ENCODE data around the gene OR13J1. TPM values are rescaled to one million over a fixed set of nuclear protein-coding genes. Genes with fewer than 3 reads are reported as not detected.

OR13J1 gene
- total and polyA plus RNA-seq, 4 donors, result not detected

DNA sequence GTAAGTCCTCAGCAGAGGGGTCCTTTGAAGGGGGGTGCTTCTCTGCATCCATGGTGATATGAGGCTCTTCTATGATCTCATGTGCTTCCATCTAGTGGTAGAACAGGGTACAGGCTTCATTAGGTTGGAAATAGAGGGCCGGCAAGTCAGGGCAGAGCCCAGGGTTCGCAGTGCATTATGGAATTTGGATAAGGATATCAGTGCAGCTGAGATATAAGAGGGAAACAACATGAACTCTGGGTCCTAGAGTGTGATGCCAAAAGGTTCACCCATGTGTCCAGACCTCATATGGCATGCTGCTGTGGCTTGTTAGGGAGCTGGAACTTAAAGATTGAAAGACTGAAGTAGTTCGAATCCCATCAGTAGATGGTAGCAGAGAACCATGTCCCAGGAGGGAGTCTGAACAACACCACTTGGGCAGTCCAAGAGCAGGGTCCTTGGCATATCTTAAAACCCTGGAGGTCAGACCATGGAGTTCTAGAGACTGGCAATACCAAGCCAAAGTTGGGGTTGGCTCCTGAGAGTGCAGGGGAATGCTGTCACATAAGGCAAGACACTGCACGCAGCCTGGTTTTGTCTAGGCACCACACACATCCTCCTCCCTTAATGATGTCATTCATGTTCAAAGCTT, 44.0 kb downstream of the OR13J1 start:
- Histone ChIP-seq H3K9ac (ENCODE audit: insufficient read depth in 1 of 2, low read length in 2 of 2) (no peak overlapping the region), H3K27ac (ENCODE audit: low read depth in 1 of 2, low read length in 1 of 2) (no peak overlapping the region), H3K4me1 (ENCODE audit: control insufficient read depth in 5 of 5, insufficient read depth in 5 of 5, low read length in 5 of 5) (peaks cover 0 to 23% (median 10%) of the 10 kb centered on the region in 5 donors), H3K4me3 (no peak overlapping the region), H3K36me3 (ENCODE audit: control insufficient read depth in 4 of 4, insufficient read depth in 4 of 4, low read length in 4 of 4) (no peaks in the 10 kb centered on the region), H3K9me3 (ENCODE audit: control insufficient read depth in 4 of 4, insufficient read depth in 3 of 4, low read length in 3 of 4) (no peaks in the 10 kb centered on the region), H3K27me3 (ENCODE audit: control insufficient read depth in 3 of 3, insufficient read depth in 3 of 3, low read length in 2 of 3) (no peaks in the 10 kb centered on the region)
- ATAC-seq (ENCODE audit: insufficient read depth, low FRiP score), result peak; percentile 55
- TF ChIP-seq, protein P1, sequence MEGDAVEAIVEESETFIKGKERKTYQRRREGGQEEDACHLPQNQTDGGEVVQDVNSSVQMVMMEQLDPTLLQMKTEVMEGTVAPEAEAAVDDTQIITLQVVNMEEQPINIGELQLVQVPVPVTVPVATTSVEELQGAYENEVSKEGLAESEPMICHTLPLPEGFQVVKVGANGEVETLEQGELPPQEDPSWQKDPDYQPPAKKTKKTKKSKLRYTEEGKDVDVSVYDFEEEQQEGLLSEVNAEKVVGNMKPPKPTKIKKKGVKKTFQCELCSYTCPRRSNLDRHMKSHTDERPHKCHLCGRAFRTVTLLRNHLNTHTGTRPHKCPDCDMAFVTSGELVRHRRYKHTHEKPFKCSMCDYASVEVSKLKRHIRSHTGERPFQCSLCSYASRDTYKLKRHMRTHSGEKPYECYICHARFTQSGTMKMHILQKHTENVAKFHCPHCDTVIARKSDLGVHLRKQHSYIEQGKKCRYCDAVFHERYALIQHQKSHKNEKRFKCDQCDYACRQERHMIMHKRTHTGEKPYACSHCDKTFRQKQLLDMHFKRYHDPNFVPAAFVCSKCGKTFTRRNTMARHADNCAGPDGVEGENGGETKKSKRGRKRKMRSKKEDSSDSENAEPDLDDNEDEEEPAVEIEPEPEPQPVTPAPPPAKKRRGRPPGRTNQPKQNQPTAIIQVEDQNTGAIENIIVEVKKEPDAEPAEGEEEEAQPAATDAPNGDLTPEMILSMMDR (IDR thresholded peaks at IDR 0.05; ENCODE audit: control extremely low read depth, extremely low read depth), result peak; percentile 60
- WGBS, 2 donors, result 30% methylated on average over 4 of the region's 4 CpGs
- DNase-seq, result peak; percentile 40 to 79 (median 77)

DNA sequence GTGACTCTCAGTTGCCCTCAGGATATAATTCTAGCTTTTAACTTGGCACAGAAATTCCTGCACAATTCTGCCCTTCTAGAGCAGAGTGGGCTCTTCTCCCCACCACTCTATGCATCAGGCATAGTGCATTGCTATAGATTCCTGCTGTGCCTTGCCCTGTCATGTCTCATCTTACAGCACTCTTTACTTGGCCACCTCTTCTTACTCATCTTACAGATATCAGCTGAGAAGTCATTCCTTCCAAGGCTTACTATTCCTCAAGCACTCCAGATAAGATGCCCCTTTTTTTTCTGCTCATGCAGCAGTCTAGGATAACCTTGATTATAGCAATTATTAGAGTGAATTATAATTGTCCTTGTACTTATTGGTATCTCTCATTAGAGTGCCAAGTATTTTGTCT, 47.3 kb downstream of the OR13J1 start:
- H3K27me3 ChIP-seq (ENCODE audit: control insufficient read depth in 3 of 3, insufficient read depth in 3 of 3, low read length in 2 of 3), result no peaks in the 10 kb centered on the region
- H3K4me1 ChIP-seq (ENCODE audit: control insufficient read depth in 5 of 5, insufficient read depth in 5 of 5, low read length in 5 of 5), result peaks cover 0 to 2% (median 0%) of the 10 kb centered on the region in 5 donors
- H3K9ac ChIP-seq (ENCODE audit: insufficient read depth in 1 of 2, low read length in 2 of 2), result no peak overlapping the region
- H3K27ac ChIP-seq (ENCODE audit: low read depth in 1 of 2, low read length in 1 of 2), result no peak overlapping the region
- ATAC-seq (ENCODE audit: insufficient read depth, low FRiP score) (no peak), DNase-seq (no peak)
- H3K9me3 ChIP-seq (ENCODE audit: control insufficient read depth in 4 of 4, insufficient read depth in 3 of 4, low read length in 3 of 4), result no peaks in the 10 kb centered on the region
- H3K36me3 ChIP-seq (ENCODE audit: control insufficient read depth in 4 of 4, insufficient read depth in 4 of 4, low read length in 4 of 4), result no peaks in the 10 kb centered on the region
- TF ChIP-seq, protein P1 (IDR thresholded peaks at IDR 0.05; ENCODE audit: control extremely low read depth, extremely low read depth), result no peak
- H3K4me3 ChIP-seq, result no peak overlapping the region

DNA sequence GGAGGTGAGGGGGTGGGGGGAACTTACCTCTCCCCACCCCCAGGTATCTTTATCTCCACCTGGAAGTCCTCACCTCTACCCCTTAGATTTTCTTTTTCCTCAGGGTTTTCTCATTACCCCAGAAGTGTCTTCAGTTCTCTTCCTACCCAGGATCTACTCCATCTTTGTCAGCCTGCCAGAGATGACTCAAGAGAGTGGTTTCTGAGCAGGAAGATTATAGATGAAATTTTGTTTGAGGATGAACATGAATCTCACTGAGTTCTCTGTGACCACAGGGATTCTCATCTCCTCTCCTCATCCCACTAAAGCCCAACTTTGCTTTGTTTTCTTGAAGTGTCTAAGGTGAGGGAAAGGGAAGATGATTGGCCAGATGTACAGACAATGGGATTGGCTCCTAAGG, 50.1 kb downstream of the OR13J1 start:
- H3K9ac ChIP-seq (ENCODE audit: insufficient read depth in 1 of 2, low read length in 2 of 2), result no peak overlapping the region
- ATAC-seq (ENCODE audit: insufficient read depth, low FRiP score) (no peak), DNase-seq (no peak)
- no peaks in the 10 kb centered on the region for H3K4me1 ChIP-seq (ENCODE audit: control insufficient read depth in 5 of 5, insufficient read depth in 5 of 5, low read length in 5 of 5)
- TF ChIP-seq, protein P1 (IDR thresholded peaks at IDR 0.05; ENCODE audit: control extremely low read depth, extremely low read depth), result no peak
- no peaks in the 10 kb centered on the region for H3K36me3 ChIP-seq (ENCODE audit: control insufficient read depth in 4 of 4, insufficient read depth in 4 of 4, low read length in 4 of 4)
- no peaks in the 10 kb centered on the region for H3K27me3 ChIP-seq (ENCODE audit: control insufficient read depth in 3 of 3, insufficient read depth in 3 of 3, low read length in 2 of 3)
- H3K9me3 ChIP-seq (ENCODE audit: control insufficient read depth in 4 of 4, insufficient read depth in 3 of 4, low read length in 3 of 4), result no peaks in the 10 kb centered on the region
- H3K4me3 ChIP-seq, result no peak overlapping the region
- no peak overlapping the region for H3K27ac ChIP-seq (ENCODE audit: low read depth in 1 of 2, low read length in 1 of 2)

Other genes starting within 250 kb of the OR13J1 start
- gene SIT1, start 219.5 kb downstream of the OR13J1 start, total RNA-seq, result 1 to 10 TPM in 1 of 2 donors, under 1 TPM in 1; 0.92 to 3.8 TPM
- 1 to 10 TPM in 1 of 2 donors, under 1 TPM in 1; 0.87 to 1.9 TPM for gene SIT1, start 219.5 kb downstream of the OR13J1 start, polyA plus RNA-seq
- gene RMRP, start 212.4 kb downstream of the OR13J1 start, total RNA-seq, result over 10,000 TPM; 30,229 to 39,735 TPM
- gene RMRP, start 212.4 kb downstream of the OR13J1 start, polyA plus RNA-seq, result 100 to 1,000 TPM in 1 of 2 donors, 10 to 100 TPM in 1; 44.8 to 325 TPM
- 10 to 100 TPM in 1 of 2 donors, 1 to 10 TPM in 1; 9.9 to 32.8 TPM for gene CCDC107, start 212.1 kb downstream of the OR13J1 start, total RNA-seq
- gene CCDC107, start 212.1 kb downstream of the OR13J1 start, polyA plus RNA-seq, result 10 to 100 TPM; 29.2 to 53.9 TPM
- gene ARHGEF39, start 205.2 kb downstream of the OR13J1 start, total RNA-seq, result 1 to 10 TPM; 1.3 TPM
- 1 to 10 TPM in 1 of 2 donors, under 1 TPM in 1; 0.47 to 1.4 TPM for gene ARHGEF39, start 205.2 kb downstream of the OR13J1 start, polyA plus RNA-seq
- gene CA9, start 196.5 kb downstream of the OR13J1 start, total RNA-seq, result 1 to 10 TPM in 1 of 2 donors, under 1 TPM in 1; 0.88 to 1.6 TPM
- gene CA9, start 196.5 kb downstream of the OR13J1 start, polyA plus RNA-seq, result 1 to 10 TPM; 1.1 to 2.4 TPM
- 100 to 1,000 TPM in 1 of 2 donors, 10 to 100 TPM in 1; 96.0 to 229 TPM for gene TPM2, start 180.5 kb downstream of the OR13J1 start, total RNA-seq
- gene TPM2, start 180.5 kb downstream of the OR13J1 start, polyA plus RNA-seq, result 100 to 1,000 TPM; 189 to 494 TPM
- gene TLN1, start 138.2 kb downstream of the OR13J1 start, total RNA-seq, result 100 to 1,000 TPM; 206 to 501 TPM
- gene TLN1, start 138.2 kb downstream of the OR13J1 start, polyA plus RNA-seq, result 100 to 1,000 TPM in 1 of 2 donors, 10 to 100 TPM in 1; 71.5 to 319 TPM
- 10 to 100 TPM; 25.1 to 43.3 TPM for gene CREB3, start 137.7 kb downstream of the OR13J1 start, total RNA-seq
- 10 to 100 TPM; 38.7 to 39.0 TPM for gene CREB3, start 137.7 kb downstream of the OR13J1 start, polyA plus RNA-seq
- gene GBA2, start 121.2 kb downstream of the OR13J1 start, total RNA-seq, result 10 to 100 TPM; 42.4 to 78.7 TPM
- gene GBA2, start 121.2 kb downstream of the OR13J1 start, polyA plus RNA-seq, result 10 to 100 TPM; 44.2 to 48.2 TPM
- 10 to 100 TPM; 13.0 to 33.2 TPM for gene RGP1, start 121.1 kb downstream of the OR13J1 start, total RNA-seq
- gene RGP1, start 121.1 kb downstream of the OR13J1 start, polyA plus RNA-seq, result 10 to 100 TPM; 11.7 to 12.9 TPM
- gene MSMP, start 116.1 kb downstream of the OR13J1 start, total RNA-seq, result 1 to 10 TPM in 1 of 2 donors, not detected in 1; 1.6 TPM
- 1 to 10 TPM in 1 of 2 donors, under 1 TPM in 1; 0.62 to 1.2 TPM for gene MSMP, start 116.1 kb downstream of the OR13J1 start, polyA plus RNA-seq
- gene NPR2, start 78.8 kb downstream of the OR13J1 start, total RNA-seq, result 10 to 100 TPM; 16.0 to 16.1 TPM
- 10 to 100 TPM in 1 of 2 donors, 1 to 10 TPM in 1; 6.2 to 11.1 TPM for gene NPR2, start 78.8 kb downstream of the OR13J1 start, polyA plus RNA-seq
- 10 to 100 TPM; 11.1 to 20.6 TPM for gene SPAG8, start 58.1 kb downstream of the OR13J1 start, total RNA-seq
- gene SPAG8, start 58.1 kb downstream of the OR13J1 start, polyA plus RNA-seq, result 1 to 10 TPM; 5.8 to 6.9 TPM
- 10 to 100 TPM; 19.9 to 64.9 TPM for gene HINT2, start 55.4 kb downstream of the OR13J1 start, total RNA-seq
- 100 to 1,000 TPM in 1 of 2 donors, 10 to 100 TPM in 1; 52.6 to 112 TPM for gene HINT2, start 55.4 kb downstream of the OR13J1 start, polyA plus RNA-seq
- under 1 TPM; 0.14 to 0.25 TPM for gene FAM221B, start 41.7 kb downstream of the OR13J1 start, total RNA-seq
- under 1 TPM; 0.10 to 0.13 TPM for gene FAM221B, start 41.7 kb downstream of the OR13J1 start, polyA plus RNA-seq
- 10 to 100 TPM; 11.6 to 13.1 TPM for gene TMEM8B, start 41.2 kb downstream of the OR13J1 start, total RNA-seq
- gene TMEM8B, start 41.2 kb downstream of the OR13J1 start, polyA plus RNA-seq, result 1 to 10 TPM; 6.3 to 6.6 TPM
- gene HRCT1, start 35.8 kb upstream of the OR13J1 start, total RNA-seq, result 10 to 100 TPM in 1 of 2 donors, not detected in 1; 14.1 TPM
- 1 to 10 TPM; 1.7 to 6.3 TPM for gene HRCT1, start 35.8 kb upstream of the OR13J1 start, polyA plus RNA-seq
- gene SPAAR, start 39.1 kb upstream of the OR13J1 start, total RNA-seq, result 1 to 10 TPM; 3.7 to 6.7 TPM
- 1 to 10 TPM; 5.7 to 5.8 TPM for gene SPAAR, start 39.1 kb upstream of the OR13J1 start, polyA plus RNA-seq
- not detected for gene OR2S2, start 87.8 kb upstream of the OR13J1 start, total RNA-seq
- gene OR2S2, start 87.8 kb upstream of the OR13J1 start, polyA plus RNA-seq, result not detected
- 10 to 100 TPM; 16.0 to 19.3 TPM for gene RECK, start 166.5 kb upstream of the OR13J1 start, total RNA-seq
- gene RECK, start 166.5 kb upstream of the OR13J1 start, polyA plus RNA-seq, result 1 to 10 TPM; 4.5 to 8.1 TPM

Data from lung (tissue), 12 donors.